COLO668 (cell line): ENCODE data around the gene METTL23.
"Not testable (repeated sequence)": the region's sequence is repeated elsewhere in the genome, so short reads cannot be mapped to it uniquely, and the experiment has no call there.

ENCODE experiments used
- DNase-seq: peaks from one replicate; lab custom pipeline; 2025; ENCODE audit not compliant: unreplicated experiment; lab: John Stamatoyannopoulos, UW

METTL23 gene

DNA sequence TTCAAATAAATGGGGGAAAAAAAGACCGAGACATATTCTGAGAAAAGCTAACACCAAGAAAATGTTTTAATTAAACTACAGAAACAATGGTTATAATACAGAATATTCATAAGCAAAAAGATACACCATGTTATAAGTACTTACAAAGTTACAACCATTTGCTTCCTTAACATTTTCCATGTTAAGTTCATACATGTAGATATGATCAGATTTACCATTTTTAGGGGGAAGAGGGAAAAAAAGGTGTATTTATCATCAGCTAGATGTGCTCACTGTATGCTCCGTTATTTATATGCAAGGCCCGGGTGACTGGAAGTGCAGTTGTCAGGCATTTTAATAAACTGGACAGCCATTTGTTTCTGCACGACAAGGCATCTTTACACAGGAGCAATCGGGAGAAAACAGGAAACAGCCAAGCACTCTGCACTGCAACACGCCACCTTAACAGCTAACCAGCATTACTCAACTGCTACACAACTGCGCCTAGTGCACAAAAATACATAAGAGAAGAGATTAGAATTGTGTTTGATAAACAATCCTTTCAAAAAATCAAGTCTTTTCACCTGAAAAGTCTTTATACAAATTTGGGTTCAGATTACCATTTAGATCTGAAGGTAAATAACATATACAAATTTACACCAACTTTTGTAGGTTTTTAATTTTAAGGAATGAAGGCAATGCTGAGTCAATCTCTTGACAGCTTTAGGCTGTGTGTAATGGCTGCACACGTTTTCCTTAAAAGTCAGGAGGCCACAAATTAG lies 7.6 kb downstream of the METTL23 start:
- no peak for DNase-seq

DNA sequence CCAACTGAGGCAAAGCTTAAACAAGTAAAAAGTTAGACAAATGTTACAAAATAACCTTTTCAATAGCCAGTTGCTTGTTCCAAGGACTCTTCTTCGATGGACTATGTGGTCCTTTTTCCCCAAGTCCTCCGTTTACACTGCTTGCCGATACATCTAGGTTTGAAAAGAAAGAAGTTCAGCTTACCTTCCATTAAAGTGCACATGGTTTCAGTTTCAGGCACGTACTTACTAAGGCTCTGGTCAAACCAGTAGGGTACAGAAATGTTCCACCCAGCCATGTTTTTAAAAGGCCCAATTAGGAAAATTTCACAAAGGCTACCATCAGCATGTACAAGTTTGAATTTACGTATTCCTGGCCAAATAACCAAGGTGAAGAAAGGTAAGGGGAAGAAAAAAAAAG lies 8.4 kb downstream of the METTL23 start:
- DNase-seq = no peak

DNA sequence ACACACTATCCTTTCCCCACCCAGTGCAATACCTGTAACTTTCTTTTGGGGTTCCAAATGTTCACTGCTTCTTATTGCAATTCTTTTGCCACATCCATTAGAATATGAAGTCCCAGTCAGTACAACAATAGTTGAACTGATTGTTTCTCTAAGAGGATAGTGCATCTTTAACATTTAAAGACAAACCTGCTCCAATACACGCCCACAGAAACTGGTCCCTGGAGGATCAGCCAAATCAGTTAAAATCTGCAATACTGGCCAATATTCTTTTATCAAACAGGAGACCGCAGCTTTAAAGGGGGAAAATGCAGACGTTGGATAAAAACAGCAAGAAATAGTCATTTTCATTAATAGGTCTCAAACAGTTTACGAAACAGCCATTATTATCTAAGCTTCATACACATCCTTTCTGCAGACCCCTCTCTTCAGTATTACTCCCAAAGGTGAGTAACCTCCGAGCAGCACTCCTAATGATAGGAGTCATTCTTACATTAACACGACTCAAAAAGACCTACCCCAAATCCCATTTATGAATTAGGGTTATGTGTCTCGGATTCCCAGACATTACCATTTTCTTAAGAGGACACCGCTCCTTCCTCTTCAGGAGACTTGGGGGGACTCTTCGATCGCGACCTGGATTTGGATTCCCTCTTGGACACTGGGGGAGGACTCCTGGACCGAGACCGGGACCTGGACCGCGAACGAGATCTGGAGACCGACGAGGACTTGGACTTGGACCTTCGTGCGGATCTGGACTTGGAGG lies 9.1 kb downstream of the METTL23 start:
- DNase-seq = no peak

DNA sequence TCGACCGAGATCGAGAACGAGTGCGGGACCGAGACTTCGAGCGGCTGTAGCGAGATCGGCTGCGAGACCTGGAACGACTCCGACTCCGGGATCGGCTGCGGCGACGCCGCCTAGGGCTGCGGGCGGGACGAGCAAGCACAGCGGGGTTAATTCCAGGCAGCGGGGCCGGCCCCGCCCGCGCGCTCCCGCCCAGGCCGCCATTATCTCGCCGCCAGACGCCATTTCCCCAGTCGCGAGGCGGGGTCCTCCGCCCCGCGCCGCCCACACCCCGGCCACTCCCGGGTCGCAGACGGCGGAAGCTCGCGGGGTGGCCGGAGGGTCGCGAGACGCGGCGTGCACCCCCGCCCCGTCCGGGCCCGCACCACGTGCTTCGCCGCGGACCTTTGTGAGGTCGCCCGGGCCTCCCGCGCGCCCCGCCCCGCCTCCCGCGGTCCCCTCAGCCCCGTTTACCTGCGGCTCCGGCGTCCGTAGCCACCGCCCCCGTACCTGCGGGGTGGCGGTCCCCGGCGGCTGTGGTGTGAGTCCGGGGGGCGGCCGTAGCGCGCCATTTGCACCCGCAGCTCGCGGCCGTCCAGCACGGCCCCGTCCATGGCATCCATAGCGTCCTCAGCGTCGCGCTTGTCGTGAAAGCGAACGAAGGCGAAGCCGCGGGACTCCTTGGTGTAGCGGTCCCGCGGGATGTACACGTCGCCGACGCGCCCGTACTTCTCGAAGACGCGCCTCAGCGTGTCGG lies 9.9 kb downstream of the METTL23 start:
- DNase-seq = peak; percentile 64

DNA sequence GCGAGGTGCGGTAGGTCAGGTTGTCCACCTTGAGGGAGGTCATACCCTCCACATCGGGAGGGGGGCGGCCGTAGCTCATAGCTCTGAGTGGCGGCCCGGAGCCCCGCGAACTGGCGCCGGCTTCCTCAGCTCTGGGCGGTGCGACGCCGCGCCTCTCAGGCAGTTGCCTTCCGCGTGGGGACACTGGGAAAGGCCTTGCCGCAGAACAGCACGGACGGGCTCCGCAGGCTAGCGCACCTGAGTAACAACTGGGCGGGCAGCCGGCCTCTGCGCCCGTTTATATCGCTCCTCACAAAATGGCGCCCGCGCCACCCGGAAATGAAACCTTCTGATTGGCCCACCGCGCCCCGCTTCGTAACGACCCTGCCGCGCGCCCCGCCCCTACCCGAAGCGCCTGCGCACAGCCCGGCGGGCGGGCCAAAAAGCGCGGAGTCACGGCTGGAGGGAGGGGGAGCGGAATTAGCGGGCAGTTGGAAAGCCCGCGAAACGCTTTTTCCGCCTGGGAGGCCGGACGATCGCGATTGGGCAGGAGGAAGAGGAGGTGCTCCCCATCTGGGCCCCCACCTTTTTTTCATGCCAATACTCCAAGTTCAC lies 10.5 kb downstream of the METTL23 start, which contains the start of gene SRSF2:
TSS of gene SRSF2 (minus strand) at position 250 of the 594 bp plus-strand sequence. CDS start at position 79, 171 bp downstream.
- peak; percentile 96 for DNase-seq

DNA sequence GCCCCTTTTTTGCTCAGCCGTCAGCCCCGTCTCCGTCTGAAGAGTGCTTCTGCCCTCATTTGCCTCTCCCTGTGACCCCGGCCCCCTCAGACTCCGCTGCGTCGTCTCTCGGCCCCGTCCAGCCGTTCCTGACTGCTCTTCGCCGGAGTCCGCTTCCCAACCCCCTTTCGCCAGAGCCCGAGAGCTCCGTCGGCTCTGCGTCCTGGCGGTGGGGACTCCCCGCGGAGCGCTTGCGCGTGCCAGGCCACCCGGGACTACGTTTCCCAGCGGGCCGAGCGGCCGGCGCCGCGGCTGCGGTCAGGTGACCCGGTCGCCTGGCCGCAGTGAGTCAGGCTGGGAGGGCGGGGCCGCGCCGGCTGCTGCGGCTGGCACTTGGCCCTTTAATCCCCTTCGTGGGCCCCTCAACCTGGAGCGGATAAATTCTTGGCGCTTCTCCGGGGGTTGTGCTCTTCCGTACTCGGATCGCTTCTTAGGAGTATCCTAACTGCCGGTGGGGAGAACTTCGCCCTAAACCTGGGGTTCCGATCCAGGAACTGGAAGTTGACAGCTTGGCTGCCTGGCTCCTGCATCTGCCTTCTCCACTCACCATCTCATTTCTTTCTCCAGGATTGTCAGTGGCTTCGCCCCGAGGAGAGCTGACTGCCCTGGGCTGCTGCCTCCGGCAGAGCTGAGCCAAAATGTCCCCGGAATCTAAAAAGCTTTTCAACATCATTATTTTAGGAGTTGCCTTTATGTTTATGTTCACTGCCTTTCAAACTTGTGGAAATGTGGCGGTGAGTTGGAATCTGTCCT lies 11.2 kb downstream of the METTL23 start, which contains the start of gene MFSD11:
TSS of gene MFSD11 (plus strand) at position 444 of the 792 bp plus-strand sequence. CDS start at position 678, 234 bp downstream.
- DNase-seq = peak; percentile 90

DNA sequence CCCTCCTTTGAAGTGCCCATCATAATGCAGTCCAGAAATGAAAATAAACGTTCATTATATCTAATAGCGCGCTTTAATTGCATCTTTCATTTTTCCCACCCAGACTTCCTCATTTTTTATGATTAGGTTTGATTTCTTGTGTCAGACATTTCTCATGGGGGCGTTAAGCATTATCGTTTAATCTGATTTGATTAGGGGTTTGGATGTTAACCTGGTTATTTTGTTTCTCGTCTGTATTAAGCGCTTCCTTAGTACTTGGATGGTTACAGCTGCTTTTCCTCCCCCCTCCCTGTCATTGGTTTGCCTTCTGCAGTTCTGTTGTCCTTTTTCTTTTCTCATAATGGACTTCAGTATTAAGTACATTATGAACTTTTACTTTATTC lies 11.8 kb downstream of the METTL23 start:
- DNase-seq = no peak

DNA sequence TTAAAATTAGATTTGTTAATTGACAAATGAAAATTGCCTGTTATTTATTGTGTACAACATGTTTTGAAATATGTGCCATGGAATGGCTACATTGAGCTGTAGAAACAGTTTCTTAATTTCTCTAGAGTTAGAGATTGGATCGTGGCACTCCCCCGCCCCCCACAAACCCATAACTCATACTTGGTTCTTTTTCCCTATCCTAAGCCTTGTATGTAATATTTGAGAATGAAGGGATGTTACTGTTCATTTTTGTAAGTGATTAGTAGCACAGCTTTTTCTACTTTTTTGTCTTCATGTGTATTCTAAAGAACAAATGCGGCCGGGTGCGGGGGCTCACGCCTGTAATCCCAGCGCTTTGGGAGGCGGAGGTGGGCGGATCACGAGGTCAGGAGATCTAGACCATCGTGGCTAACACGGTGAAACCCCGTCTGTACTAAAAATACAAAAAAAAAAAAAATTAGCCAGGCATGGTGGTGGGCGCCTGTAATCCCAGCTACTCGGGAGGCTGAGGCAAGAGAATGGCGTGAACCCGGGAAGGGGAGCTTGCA lies 13.0 kb downstream of the METTL23 start:
- not testable (repeated sequence) for DNase-seq

DNA sequence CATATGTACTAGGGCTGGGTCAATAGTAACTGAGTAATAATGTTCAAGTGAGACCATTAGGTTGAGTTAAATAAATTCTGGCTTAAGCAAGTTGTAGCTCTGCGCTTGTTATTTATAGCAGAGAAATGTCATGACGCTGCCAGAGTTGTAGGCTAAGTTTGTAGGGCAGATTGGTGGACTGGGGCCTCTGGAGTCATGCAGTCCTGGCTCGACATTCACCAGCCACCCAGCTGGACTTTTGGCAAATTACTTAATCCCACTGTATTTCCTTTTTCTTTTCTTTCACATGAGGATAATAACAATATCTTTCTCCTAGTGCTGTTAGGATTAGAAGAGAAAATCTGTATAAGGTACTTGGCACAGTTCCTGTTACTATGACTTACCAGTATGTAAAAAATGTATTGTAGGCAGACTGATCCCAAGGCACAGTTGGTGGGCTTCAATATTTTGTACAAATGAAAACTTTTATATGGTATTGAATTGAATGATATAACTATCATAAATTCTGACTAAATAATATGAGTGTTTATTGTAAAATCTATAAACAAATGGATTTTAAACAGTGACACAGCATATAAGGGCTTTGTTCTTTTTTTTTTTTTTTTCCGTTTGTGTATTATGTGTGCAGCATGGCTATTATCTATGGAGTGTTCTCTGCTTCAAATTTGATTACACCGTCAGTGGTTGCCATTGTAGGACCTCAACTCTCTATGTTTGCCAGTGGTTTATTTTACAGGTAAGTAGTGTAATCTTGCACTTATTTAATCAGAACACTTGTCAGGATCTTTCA lies 13.9 kb downstream of the METTL23 start:
- DNase-seq = no peak

DNA sequence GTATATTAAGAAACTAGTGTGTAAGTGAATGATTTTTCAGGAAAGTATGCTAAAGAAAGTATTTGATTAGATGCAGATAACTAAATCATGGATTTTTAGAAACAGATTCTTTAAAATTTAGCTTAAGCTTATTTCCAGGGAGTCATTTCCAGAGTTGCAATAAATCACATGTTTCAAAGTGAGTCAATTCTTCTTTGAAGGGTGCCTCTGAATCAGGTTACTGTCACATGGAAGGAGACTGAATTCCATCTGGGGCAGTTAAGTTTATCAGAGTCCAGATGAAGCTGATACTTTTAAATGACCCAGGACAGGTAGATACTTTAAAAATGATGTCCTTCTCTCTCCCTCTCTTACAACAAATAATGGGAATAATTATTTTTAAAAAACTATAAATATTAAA lies 16.3 kb downstream of the METTL23 start:
- DNase-seq = no peak

DNA sequence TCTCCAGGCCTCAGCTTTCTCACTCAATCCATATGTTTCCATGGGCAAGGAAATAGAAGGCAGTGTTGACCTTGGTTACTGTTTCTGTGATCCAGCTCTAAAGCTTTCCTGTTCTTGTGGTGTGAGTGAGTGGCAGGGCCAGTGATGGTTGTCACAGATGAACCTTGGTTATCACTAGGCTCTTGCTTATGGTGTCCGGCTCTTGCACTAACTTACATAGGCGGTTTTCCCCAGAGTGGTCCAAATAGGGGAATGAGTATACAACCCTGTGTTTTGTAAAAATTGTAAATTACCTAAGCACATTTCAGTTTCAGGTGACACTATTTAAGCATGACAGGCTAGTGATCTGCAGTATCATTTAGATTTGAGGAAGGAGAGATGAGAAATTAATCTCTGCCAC lies 18.1 kb downstream of the METTL23 start:
- no peak for DNase-seq

DNA sequence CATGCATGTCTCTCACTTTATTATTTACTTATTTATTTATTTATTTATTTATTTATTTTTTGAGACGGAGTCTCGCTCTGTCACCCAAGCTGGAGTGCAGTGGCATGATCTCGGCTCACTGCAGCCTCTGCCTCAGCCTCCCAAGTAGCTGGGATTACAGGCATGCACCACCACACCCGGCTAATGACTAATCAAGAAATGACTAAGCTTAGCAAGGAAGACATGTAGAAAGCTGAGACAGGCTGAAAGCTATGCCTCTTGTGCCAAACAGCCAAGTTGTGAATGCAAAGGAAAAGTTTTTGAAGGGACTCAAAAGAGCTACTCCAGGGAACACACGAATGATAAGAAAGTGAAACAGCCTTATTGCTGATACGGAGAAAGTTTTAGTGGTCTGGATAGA lies 19.1 kb downstream of the METTL23 start:
- not testable (repeated sequence) for DNase-seq

DNA sequence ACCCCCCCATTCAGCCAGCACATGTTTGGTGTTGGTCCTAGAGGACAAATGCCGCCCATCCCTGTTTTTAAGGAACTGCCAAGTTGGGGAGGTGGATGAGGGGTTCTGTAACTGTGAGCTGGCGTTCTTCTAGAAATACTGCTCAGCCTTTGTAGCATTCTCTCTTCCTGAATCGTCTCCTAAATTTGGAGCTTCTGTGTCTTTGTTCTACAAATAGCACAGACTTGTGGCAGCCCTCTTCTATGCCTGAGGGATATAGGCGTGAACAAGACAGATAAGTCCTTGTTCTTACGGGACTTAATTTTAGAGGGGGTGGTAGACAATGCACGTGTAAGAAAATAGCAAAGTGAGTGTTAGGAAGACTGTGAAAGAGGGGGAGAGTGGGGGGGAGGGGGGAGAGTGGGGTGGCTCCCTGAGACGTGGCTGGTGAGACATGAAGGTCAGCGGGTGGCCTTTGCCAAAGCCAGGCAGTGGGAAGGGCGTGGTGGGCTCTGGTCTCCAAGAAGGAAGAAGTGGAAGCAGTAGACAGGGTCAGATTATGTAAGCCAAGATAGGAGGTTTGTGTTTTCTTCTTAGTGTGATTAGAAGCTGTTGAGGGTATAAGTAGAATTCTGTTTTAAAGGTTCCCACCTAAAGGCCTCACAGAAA lies 21.2 kb downstream of the METTL23 start:
- no peak for DNase-seq

DNA sequence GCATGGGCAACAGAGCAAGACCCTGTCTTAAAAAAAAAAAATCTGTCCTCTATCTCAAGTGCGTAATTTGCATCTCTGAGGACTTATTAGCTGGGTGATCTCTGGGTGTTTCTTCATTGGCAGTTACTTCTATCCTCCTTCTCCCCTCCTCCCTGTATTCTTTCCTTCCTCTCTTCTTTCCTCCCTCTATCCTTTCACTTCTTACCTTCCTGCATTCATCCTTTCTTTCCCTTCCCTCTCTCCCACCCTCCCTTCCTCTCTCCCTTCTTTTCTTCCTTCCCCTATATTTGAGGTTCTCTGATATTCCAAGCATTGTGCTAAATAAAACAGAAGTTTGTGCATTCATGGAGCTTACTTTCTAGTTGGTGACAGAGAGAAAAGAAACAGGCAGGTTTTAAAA lies 22.0 kb downstream of the METTL23 start:
- DNase-seq = no peak

DNA sequence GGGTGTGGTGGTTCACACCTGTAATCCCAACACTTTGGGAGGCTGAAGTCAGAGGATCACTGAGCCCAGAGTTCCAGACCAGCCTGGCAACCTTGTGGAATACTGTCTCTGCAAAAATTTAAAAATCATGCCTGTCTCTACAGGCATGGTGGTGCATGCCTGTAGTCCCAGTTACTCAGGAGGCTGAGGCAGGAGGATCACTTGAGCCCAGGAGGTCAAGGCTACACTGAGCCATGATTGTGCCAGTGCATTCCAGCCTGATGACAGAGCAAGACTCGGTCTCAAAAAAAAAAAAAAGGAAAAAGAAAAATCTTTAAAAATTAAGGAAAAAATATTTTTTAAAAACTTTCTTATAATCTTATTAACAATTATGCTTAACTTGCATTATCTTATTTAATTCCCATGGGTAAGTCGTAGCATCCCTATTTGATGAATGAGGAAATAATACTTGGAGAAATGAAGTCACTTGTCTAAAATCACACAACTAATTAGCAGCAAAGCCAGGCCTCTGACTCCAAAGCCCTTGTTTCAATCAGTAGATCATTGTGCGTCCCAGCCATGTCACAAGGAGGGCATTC lies 24.9 kb downstream of the METTL23 start:
- DNase-seq = no peak

DNA sequence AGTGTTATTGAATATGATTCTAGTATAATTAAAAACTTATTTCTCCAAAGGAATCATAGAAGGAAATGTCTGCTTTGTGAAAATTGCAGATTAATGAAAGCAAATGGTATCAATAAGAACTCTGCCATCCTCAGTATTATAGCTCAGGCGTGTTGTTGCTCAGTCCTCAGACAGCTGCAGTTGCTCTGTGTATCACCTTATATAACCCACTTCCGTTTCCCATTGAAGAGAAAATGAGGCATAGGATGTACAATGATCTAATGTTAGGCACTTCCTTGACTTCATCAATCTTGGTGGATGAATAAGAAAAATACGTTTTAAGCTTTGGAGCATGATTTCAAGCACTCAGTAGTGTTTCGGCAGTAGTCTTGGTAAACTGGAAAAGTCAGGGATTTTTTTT lies 25.4 kb downstream of the METTL23 start:
- no peak for DNase-seq

DNA sequence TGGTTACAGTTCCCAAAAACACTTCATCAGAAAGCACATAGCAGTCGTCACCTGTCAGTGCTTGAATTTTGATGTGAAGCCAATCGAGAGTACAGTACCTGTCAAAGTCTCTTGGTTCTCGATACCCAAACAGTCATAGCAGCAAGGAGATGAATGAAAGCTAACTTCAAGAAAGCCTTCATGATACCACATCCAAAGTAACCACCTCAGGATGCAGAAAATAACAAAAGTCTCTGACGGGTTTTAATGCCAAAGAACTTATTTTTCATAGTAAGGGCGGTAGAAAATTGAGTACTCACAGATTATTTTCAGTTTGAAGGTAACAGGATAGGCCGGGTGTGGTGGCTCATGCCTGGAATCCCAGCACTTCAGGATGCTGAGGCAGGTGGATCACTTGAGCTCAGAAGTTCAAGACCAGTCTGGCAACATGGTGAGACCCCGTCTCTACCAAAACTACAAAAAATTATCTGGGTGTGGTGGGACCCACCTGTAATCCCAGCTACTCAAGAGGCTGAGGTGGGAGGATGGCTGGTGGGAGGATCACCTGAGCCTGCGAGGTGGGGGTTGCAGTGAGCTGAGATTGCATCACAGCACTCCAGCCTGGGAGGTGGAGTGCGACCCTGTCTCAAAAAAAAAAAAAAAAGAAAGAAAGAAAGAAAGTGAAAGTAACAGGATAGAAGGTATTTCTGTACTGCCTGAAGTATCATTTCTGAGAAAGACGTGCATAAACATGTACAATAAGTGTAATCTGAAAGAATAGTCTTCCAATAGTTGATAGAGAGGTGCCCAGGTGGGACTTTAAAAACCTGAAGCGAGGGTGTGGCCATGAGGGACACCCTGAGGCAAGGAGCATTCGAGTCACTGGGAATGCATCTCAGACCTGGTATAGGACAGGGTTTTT lies 26.7 kb downstream of the METTL23 start:
- no peak for DNase-seq
